ENCODE results near the gene RNF225.
"Not testable (repeated sequence)": the region's sequence is repeated elsewhere in the genome, so short reads cannot be mapped to it uniquely, and the experiment has no call there.

RNF225 gene

GRCh38 chr19:58409010-58409790 is 13.7 kb downstream of the RNF225 start:
- no peak for DNase-seq

- no peak for DNase-seq
These were observed 21.1 kb downstream of the RNF225 start for GRCh38 chr19:58416604-58417003.

- no peak for DNase-seq
These were observed 21.6 kb downstream of the RNF225 start for GRCh38 chr19:58417071-58417470.

GRCh38 chr19:58428617-58429016 is 33.2 kb downstream of the RNF225 start:
- DNase-seq, result no peak

GRCh38 chr19:58429745-58430144 is 34.3 kb downstream of the RNF225 start:
- no peak for DNase-seq

GRCh38 chr19:58434217-58434616 is 38.8 kb downstream of the RNF225 start:
- DNase-seq, result no peak

- DNase-seq, result peak; percentile 99 to 100
These were observed 44.4 kb downstream of the RNF225 start, which contains the start of gene ZNF132 for GRCh38 chr19:58439576-58440554. TSS of gene ZNF132 (minus strand) at chr19:58440153. CDS start at chr19:58439821, 332 bp downstream.

GRCh38 chr19:58440556-58440955 is 45.1 kb downstream of the RNF225 start:
- no peak for DNase-seq

GRCh38 chr19:58442986-58443385 is 47.5 kb downstream of the RNF225 start:
- DNase-seq, result not testable (repeated sequence)
